NCI-H2196 (cell line): ENCODE results near the gene STRA6.
A peak's percentile ranks its signal among the peaks of the same experiment; 100 is the strongest.
"Not testable (repeated sequence)": the region's sequence is repeated elsewhere in the genome, so short reads cannot be mapped to it uniquely, and the experiment has no call there.

Experiments
- DNase-seq: peaks from one replicate; lab custom pipeline; 2025; ENCODE audit not compliant: unreplicated experiment; lab: John Stamatoyannopoulos, UW

STRA6 gene

DNA sequence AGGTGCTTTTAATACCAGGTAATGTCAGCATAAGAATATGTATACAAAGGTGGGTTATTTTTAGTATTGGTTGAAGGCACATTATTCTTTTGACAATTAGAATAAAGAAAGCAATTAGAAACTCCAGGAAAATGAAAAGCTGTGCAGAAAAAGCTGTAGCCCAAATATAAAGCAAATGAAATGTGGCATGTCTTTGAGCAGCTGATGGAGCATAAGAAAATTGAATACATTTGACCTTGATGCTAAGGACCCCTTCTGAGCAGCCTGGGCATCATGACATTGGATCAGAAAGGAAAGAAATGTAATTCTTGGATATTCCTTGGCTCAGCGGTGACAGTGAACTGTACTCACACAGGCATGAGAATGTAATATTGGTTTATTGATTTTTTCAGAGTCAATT lies 37.1 kb downstream of the STRA6 start:
- DNase-seq = no peak

DNA sequence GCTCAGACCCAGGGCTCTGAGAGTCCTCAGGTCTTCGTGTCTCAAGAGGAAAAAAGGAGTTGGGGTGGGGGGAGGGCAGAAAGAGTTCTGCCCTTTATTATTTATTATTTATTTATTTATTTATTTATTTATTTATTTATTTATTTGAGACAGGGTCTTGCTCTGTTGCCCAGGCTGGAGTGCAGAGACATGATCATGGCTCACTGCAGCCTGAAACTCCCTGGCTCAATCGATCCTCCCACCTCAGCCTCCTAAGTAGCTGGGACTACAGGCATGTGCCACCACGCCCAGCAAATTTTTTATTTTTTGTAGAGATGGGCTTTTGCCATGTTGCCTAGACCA lies 40.4 kb downstream of the STRA6 start:
- DNase-seq = not testable (repeated sequence)

GRCh38 chr15:74160390-74160789 lies 42.2 kb downstream of the STRA6 start:
- not testable (repeated sequence) for DNase-seq

GRCh38 chr15:74159773-74160172 lies 42.8 kb downstream of the STRA6 start:
- no peak for DNase-seq

DNA sequence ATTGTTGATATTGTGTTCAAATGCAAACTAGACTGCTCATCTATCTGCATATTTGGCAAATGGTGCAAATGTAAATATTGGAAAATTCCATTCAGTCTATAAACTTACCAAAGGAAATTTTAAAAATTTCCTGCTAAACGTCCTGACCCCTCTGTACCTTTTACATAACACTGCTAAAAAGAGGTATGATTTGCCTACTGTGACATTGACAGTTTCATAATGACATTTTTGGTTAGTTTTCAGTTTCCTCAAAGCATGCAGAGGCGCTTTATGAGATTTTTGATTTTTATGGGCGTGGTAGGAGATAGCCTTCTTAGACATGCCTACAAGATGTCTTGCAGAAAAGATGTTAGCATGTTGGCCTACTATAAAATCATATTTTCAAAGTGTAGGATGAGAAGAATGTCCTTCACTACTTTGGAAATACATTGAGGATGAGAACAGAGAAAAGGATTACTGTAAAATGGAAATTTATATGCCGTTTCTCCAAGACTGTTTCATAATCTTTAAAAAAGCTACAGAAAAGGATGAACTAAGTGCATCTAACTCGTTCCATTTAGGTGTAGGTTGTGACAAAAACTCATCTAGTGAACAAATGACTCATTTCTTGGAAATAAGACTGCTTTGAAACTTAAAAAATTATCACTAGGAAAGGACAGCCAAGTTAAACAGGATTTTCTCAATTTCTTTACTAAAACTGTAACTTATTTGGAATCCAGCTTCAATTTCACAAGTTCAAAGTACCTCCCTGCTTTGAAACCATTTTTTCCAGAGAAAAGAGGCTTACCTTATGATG lies 43.5 kb downstream of the STRA6 start:
- DNase-seq = no peak

- no peak for DNase-seq
Measured at GRCh38 chr15:74157868-74158827, 44.4 kb downstream of the STRA6 start.

- DNase-seq = peak; percentile 9
Measured at GRCh38 chr15:74156678-74157411, 45.7 kb downstream of the STRA6 start.

GRCh38 chr15:74155766-74156417 lies 46.7 kb downstream of the STRA6 start:
- DNase-seq = no peak

GRCh38 chr15:74147051-74147450 lies 55.5 kb downstream of the STRA6 start:
- no peak for DNase-seq

- DNase-seq = no peak
Measured at GRCh38 chr15:74146277-74146800, 56.2 kb downstream of the STRA6 start.

DNA sequence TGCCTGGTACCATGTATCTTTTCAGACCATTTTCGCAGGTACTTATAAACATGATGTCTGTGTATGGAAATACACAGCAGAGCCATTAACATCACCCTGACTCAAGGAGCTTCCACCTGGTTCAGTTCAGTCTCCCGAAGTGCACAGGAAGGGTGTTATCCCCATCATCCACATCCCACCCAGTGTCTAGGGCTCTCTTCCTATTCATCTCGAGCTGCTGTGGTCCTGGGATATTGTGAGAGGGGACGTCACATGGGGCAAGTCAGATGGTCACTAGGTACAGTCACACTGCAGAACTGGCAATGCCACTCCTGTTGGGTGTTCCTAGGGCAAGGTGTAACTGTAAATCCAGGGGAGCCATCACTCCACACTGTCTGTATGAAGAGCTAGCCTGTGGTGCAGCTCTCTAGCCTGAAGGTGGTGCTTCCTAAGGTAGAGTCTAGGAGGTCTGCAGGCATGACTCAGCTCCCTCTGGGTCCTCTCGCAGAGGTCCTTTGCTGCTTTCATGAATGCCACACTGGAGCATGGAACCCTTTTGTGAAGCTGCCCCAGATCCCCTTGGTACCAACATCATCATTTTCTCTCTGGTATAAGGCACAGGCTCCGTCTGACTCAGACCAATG lies 58.3 kb downstream of the STRA6 start:
- DNase-seq = no peak

- no peak for DNase-seq
Measured at GRCh38 chr15:74141591-74141990, 61.0 kb downstream of the STRA6 start.

DNA sequence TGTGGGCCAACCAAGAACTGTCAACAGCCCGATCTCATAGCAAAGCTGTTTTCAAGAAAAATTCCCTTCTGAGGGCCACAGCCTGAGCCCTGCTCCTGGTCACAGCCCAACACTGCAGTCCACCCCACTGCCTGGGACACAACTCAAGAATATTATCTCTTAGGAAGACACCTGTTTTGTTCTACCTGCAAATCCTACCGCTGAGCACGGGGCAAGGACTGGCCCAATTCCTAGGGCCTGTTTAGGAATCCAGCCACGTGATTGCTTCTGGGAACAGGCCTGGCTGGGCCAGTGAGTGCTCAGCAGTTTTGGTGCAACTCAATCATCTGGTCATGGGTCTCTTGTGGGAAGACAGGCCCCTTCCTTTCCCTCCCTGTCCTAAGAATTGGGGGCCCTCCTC lies 63.9 kb downstream of the STRA6 start:
- no peak for DNase-seq

DNA sequence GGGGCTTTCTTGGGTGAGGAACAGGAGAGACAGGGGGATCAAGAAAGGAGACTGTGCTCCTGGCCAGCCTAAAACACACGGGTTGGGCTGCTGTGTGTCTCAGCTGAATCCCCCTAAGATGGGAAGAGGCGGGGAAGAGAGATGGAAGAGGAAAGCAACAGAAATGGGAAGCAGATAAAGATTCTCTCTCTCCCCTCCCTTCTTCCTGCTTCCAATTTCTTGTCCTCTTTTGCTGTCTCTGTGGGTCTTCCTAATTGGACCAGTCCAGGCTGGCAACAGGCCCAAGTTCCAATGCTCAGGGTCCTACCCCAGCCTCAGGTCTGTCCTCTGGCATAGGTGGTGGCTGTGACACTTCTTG lies 65.1 kb downstream of the STRA6 start:
- no peak for DNase-seq

DNA sequence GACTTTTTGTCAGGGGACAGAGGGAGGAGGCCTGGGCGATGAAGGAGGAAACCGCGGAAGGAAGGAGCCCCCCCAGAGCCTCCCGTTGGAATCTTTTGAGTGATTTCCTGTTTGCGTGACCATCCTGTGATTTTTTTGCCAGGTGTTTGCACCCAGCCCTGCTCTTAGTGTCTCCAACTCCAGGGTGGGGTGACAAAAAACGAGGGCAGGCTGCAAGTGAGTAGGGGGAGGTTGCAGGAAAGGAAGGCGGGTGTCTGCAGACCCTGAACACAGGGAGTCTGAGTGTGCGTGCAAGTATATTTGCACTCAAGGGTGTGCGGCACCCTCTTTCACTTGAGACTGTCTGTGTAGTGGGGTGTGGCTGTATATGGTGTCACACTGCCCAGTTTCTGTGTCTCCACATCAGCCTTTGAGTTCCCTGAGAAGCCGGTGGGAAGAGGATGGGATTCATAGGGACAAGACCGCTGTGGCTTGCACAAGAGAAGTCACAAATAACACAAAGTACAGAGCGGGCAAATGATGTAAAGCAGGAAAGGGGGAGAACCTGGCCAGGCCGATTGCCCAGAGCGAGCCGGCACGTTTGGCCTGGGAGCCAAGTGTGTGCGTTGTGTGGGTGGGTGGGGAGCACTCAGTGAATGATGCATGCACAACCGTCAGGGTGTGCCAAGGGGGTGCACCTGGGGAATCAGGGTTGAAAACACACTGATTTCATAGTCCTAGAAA lies 65.6 kb downstream of the STRA6 start:
- no peak for DNase-seq

- DNase-seq = no peak
Measured at GRCh38 chr15:74136540-74136813, 66.1 kb downstream of the STRA6 start.

DNA sequence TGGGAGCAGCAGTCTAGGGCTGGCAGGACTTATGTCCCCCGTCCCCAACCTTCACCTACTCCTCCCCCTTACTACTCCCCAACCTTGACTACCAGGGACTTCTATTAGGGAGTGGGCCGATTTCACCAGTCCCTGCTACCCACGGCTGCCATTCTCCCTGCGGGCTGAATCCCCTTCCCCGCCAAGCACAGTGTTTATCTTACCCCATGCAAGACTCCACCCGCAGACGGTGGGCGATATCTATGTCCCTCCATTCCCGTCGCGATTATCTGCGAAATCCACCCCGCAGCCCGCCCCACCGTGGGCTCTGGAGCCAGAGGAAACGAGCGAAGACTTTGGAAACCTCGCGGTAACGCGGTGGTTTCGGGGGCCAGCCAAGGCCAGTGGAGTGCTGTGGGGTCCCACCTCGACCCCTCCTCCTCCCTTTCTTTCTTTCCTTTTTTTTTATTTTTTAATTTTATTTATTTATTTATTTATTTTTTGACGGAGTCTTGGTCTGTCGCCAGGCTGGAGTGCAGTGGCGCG lies 67.5 kb downstream of the STRA6 start:
- DNase-seq = no peak

GRCh38 chr15:74134387-74135027 lies 68.1 kb downstream of the STRA6 start:
- no peak for DNase-seq

- DNase-seq = no peak
Measured at GRCh38 chr15:74133694-74134386, 68.7 kb downstream of the STRA6 start.
